PC-9 (cell line): ENCODE measurements around the gene ZNF460.

Source experiments
- CTCF ChIP-seq: fragments of 200-600 bp; sonication (generic); conservative IDR thresholded peaks from 2 replicates; pipeline ENCODE4 v1.6.1; 2017; ENCODE audit warnings: mixed run types, antibody characterized with exemption, mild to moderate bottlenecking, moderate library complexity
- EZH2 ChIP-seq: fragments of 200-600 bp; sonication (generic); IDR thresholded peaks from 2 replicates; pipeline ENCODE4 v1.8.0; 2017; ENCODE audit warnings: antibody characterized with exemption, low read depth

- TF ChIP-seq CTCF (no peak), EZH2 (no peak)
Observed at GRCh38 chr19:57314146-57314545, 33.9 kb downstream of the ZNF460 start.
